Progenitor cell of endocrine pancreas (in vitro differentiated cells): ENCODE measurements around the gene ACCSL. TPM values are rescaled to one million over a fixed set of nuclear protein-coding genes. Genes with fewer than 3 reads are reported as not detected.

Source experiments
- DNase-seq: peaks from one replicate; pipeline ENCODE4 v3.0.0; 2021; ENCODE audit warnings: low spot score; ENCODE audit not compliant: unreplicated experiment
- H3K27ac Mint-ChIP-seq: 2 replicates; pipeline ENCODE4 v1.8.0; 2021; ENCODE audit warnings: mild to moderate bottlenecking, moderate library complexity, mixed read lengths
- H3K27me3 Mint-ChIP-seq: 2 replicates; pipeline ENCODE4 v1.8.0; 2021; ENCODE audit warnings: mixed read lengths
- H3K36me3 Mint-ChIP-seq: 2 replicates; pipeline ENCODE4 v1.8.0; 2022; ENCODE audit warnings: mixed read lengths; ENCODE audit not compliant: insufficient read depth
- H3K4me1 Mint-ChIP-seq: 2 replicates; pipeline ENCODE4 v1.8.0; 2021; ENCODE audit warnings: low read depth, mixed read lengths
- H3K4me3 Mint-ChIP-seq: 2 replicates; pipeline ENCODE4 v1.8.0; 2021; ENCODE audit warnings: low read depth, mild to moderate bottlenecking, moderate library complexity, mixed read lengths
- H3K9me3 Mint-ChIP-seq: 2 replicates; pipeline ENCODE4 v1.8.0; 2021; ENCODE audit warnings: low read depth, mixed read lengths
- CTCF ChIP-seq: fragments of 200-600 bp; sonication (generic); IDR thresholded peaks from one replicate; pipeline ENCODE4 v1.5.0; 2021; ENCODE audit warnings: antibody characterized with exemption, mild to moderate bottlenecking; ENCODE audit not compliant: unreplicated experiment
- long read RNA-seq: library from polyadenylated mRNA; unstranded; transcript quantifications from one replicate; pipeline ENCODE4 v2.0.0, GENCODE V29; 2020
- total RNA-seq: library from RNA; stranded (reverse); gene quantifications from 2 replicates; pipeline ENCODE4 v1.2.1, GENCODE V29; 2021

Gene ACCSL
- not detected in 2 replicates for total RNA-seq
- long read RNA-seq, result 0 reads

DNA sequence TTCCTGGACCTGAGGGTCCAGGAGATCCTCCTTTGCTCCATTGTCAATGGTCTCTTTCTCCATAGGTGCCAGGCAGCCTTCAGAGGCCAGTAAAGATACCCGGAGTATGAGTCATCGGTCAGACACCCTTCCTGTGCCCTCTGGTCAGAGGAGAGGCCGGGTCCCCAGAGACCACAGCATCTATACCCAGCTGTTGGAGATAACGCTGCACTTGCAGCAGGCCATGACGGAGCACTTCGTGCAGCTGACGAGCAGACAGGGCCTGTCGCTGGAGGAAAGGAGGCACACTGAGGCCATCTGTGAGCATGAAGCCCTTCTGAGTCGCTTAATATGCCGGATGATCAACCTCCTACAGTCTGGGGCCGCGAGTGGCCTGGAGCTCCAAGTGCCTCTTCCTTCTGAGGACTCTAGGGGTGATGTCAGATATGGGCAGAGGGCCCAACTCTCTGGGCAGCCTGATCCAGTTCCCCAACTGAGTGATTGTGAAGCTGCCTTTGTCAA, at the start of gene ACCSL:
Gene ACCSL (plus strand): TSS at position 51 of the 501 bp plus-strand sequence. CDS start 56 bp downstream, at position 107.
- H3K9me3 Mint-ChIP-seq, result no peaks in the 10 kb centered on the region
- no peaks in the 10 kb centered on the region for H3K36me3 Mint-ChIP-seq
- TF ChIP-seq CTCF, result no peak
- H3K4me1 Mint-ChIP-seq, result no peaks in the 10 kb centered on the region
- no peak within 1 kb of the TSS for H3K4me3 Mint-ChIP-seq
- no peak for DNase-seq
- no peak within 1 kb of the TSS for H3K27ac Mint-ChIP-seq
- peaks cover 19% of the 10 kb centered on the region for H3K27me3 Mint-ChIP-seq

GRCh38 chr11:43998308-43998707, 49.5 kb upstream of the ACCSL start:
- Mint-ChIP-seq H3K4me3 (no peak overlapping the region), H3K36me3 (no peaks in the 10 kb centered on the region), H3K9me3 (no peaks in the 10 kb centered on the region), H3K27ac (no peak overlapping the region), H3K4me1 (no peaks in the 10 kb centered on the region), H3K27me3 (peaks cover 4% of the 10 kb centered on the region)
- no peak for DNase-seq
- TF ChIP-seq CTCF, result no peak

DNA sequence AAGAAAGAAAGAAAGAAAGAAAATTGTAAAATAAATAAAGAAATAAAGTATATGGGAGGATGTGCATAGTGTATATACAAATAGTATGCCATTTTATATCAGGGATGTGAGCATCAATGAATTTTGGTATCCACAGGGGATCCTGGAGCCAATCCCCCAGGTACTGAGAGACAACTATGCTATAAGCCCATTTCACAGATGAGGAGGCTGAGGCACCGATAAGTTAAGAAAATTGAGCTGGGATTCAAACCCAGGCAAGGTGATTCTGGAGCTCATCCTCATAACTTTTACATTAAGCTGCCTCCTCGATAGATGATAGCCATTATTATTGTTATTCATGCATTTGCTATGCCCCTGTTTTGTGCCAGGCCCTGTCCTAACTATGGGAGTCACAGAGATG, 47.0 kb upstream of the ACCSL start:
- Mint-ChIP-seq H3K36me3 (no peaks in the 10 kb centered on the region), H3K27ac (no peak overlapping the region), H3K27me3 (peaks cover 4% of the 10 kb centered on the region), H3K9me3 (no peaks in the 10 kb centered on the region), H3K4me3 (no peak overlapping the region), H3K4me1 (peaks cover 2% of the 10 kb centered on the region)
- TF ChIP-seq CTCF, result no peak
- no peak for DNase-seq

DNA sequence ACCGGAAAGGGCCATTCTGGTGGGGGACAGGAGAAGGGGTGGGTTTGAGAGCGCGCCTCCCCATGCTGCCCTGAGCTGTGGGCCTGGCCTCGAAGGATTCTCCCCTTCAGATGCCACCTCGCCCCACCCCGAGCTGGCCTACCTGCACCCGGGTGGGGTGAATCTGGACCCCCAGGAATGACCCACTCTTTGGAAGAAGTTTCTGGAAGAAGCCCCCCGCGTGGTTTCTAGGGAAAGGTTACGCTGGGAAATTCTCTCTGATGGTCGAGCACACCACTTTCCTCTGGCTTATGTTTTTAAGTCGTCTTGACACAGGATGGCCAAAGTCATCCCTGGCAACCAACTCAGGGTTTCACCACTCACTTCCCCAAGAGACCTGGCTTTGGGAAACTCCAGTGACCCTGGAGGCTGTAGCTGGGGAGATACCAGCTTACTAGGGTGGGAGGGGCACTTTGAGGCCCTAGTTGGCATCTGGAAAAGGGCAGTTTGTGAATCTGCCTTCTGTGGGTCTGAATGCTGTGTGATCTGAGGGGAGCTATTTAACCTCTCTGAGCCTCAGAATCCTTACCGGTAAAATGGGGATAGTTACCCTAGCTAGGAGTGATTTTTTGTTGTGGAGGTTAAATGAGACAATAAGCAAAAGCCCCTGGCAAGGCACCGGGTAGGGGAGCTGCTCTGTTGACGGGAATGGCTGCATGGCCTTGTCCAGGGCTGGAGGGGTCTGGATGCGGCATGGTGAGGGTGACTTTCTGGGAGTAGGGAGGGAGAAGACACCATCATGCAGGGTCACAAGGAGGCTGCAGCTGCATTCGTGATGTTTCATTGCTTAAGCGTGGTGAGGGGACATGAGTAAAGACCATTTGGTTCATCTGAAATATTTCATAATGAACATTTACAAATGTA, 45.3 kb upstream of the ACCSL start:
- no peak for DNase-seq
- Mint-ChIP-seq H3K9me3 (no peaks in the 10 kb centered on the region), H3K27me3 (peaks cover under 1% of the 10 kb centered on the region), H3K4me1 (peaks cover 2% of the 10 kb centered on the region), H3K27ac (peak overlapping the region; percentile 31), H3K36me3 (no peaks in the 10 kb centered on the region), H3K4me3 (no peak overlapping the region)
- TF ChIP-seq CTCF, result no peak

DNA sequence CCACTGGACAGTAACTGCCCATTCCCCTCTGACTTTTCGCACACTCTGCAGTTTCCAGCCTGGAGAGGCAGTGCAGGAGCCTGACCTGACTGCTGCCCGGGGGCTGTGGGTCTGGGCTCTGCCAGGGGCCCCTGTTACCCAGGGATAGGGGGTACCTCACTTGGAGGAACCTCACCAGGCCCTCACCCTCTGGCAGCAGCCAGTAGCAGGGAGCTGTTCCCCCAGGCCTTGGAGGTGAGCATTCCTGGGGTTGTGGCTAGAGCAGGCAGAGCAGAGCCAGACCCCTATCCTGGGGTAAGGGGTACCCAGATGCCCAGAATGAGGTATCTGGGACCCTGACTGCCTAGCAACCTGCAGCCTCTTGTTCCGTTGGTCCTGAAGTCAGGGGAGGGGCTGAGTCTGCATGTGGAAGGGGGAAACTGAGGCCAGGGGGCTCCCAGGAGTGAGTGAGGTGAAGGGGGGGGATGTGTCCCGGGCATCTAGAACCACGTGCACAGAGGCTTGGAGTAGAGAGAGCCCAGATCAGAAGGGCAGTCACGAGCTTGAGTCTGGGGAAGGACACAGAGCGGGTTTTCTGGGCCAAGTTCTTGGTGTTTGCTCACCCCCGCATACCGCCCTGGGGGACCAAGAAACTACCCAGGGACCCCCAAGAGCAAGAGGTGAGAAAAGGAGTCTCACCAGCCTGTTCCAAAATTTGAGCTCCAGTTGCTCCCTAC, 43.9 kb upstream of the ACCSL start:
- no peak overlapping the region for H3K27ac Mint-ChIP-seq
- TF ChIP-seq CTCF, result no peak
- no peaks in the 10 kb centered on the region for H3K27me3 Mint-ChIP-seq
- H3K4me3 Mint-ChIP-seq, result no peak overlapping the region
- no peaks in the 10 kb centered on the region for H3K9me3 Mint-ChIP-seq
- H3K4me1 Mint-ChIP-seq, result peaks cover 2% of the 10 kb centered on the region
- no peak for DNase-seq
- no peaks in the 10 kb centered on the region for H3K36me3 Mint-ChIP-seq
